Astrocyte of the cerebellum (primary cell): ENCODE measurements around the gene GGN.
"Not testable (repeated sequence)": the region's sequence is repeated elsewhere in the genome, so short reads cannot be mapped to it uniquely, and the experiment has no call there.

Experiments used
- DNase-seq: peaks from one replicate; pipeline ENCODE4 v3.0.0-alpha.2; 2011; ENCODE audit warnings: low read depth
- H3K4me3 ChIP-seq: 2 replicates; pipeline ENCODE4 v1.5.1; 2011; ENCODE audit warnings: mild to moderate bottlenecking, low read depth, low read length, moderate library complexity
- CTCF ChIP-seq: IDR thresholded peaks from 2 replicates; pipeline ENCODE4 v1.5.1; 2012; ENCODE audit warnings: low read length, low read depth, moderate library complexity, mild to moderate bottlenecking; ENCODE audit errors: missing control alignments
- in situ Hi-C: cut with HindIII; loops from 2 replicates; pipeline ENCODE4 v1.10.0; 2017; ENCODE audit warnings: low sequenced_read_pairs

GGN gene

GRCh38 chr19:38411041-38411712 is 23.3 kb upstream of the GGN start:
- no peak for DNase-seq
- no peak for TF ChIP-seq CTCF
- in situ Hi-C loops = no loop called here

GRCh38 chr19:38410407-38410806 is 22.6 kb upstream of the GGN start:
- in situ Hi-C loops, H3K4me3 ChIP-seq, DNase-seq: not testable (repeated sequence)

More at GRCh38 chr19:38411041-38411712, 23.3 kb upstream of the GGN start:
- H3K4me3 ChIP-seq = no peak overlapping the region

- in situ Hi-C loops = no loop called here
- DNase-seq = no peak
- TF ChIP-seq CTCF = no peak
- H3K4me3 ChIP-seq = no peak overlapping the region
These were observed 21.8 kb upstream of the GGN start for GRCh38 chr19:38409631-38410133.

- in situ Hi-C loops = no loop called here
- no peak for DNase-seq
- H3K4me3 ChIP-seq = no peak overlapping the region
- no peak for TF ChIP-seq CTCF
These were observed 17.4 kb upstream of the GGN start for GRCh38 chr19:38405276-38405675.

GRCh38 chr19:38404858-38405257 is 17.0 kb upstream of the GGN start:
- no peak for DNase-seq
- TF ChIP-seq CTCF = no peak
- in situ Hi-C loops = no loop called here
- H3K4me3 ChIP-seq = no peak overlapping the region

GRCh38 chr19:38402967-38403674 is 15.3 kb upstream of the GGN start, which contains the start of gene FAM98C:
TSS of gene FAM98C (plus strand) at chr19:38403093. CDS start at chr19:38403154, 61 bp downstream.
- H3K4me3 ChIP-seq = peak within 1 kb of the TSS; percentile 91
- peak; percentile 77 for TF ChIP-seq CTCF
- peak; percentile 90 for DNase-seq
- in situ Hi-C loops = no loop called here

GRCh38 chr19:38402623-38402966 is 14.8 kb upstream of the GGN start:
- no peak for TF ChIP-seq CTCF
- in situ Hi-C loops = no loop called here
- H3K4me3 ChIP-seq = peak overlapping the region; percentile 91
- no peak for DNase-seq
